Epithelial cell of proximal tubule (primary cell): ENCODE measurements around the gene RO60. TPM values are rescaled to one million over a fixed set of nuclear protein-coding genes. Genes with fewer than 3 reads are reported as not detected.
"Not testable (repeated sequence)": the region's sequence is repeated elsewhere in the genome, so short reads cannot be mapped to it uniquely, and the experiment has no call there.

Experiments used
- DNase-seq: peaks from one replicate; pipeline ENCODE4 v3.0.0-alpha.2; 2011; ENCODE audit warnings: low read depth
- H3K4me3 ChIP-seq: 2 replicates; pipeline ENCODE4 v1.5.1; 2011; ENCODE audit warnings: low read depth, mild to moderate bottlenecking, low read length
- CTCF ChIP-seq: conservative IDR thresholded peaks from 2 replicates; pipeline ENCODE4 v1.5.1; 2012; ENCODE audit warnings: low read depth, mild to moderate bottlenecking, low read length
- total RNA-seq: library from RNA; depleted of rRNA; stranded (reverse); fragments of >200 nt; gene quantifications from 2 replicates; pipeline ENCODE4 v1.2.3, GENCODE V29; 2015

The RO60 gene
- total RNA-seq, 1 donor from 2014 or later: 62.0 TPM

GRCh38 chr1:193040011-193040410 lies 19.4 kb upstream of the RO60 start:
- TF ChIP-seq CTCF: no peak
- no peak overlapping the region for H3K4me3 ChIP-seq
- no peak for DNase-seq

- no peak for DNase-seq
- no peak for TF ChIP-seq CTCF
- no peak overlapping the region for H3K4me3 ChIP-seq
Measured at GRCh38 chr1:193042766-193043691, 16.4 kb upstream of the RO60 start.

GRCh38 chr1:193048913-193049312 lies 10.5 kb upstream of the RO60 start:
- H3K4me3 ChIP-seq, DNase-seq: not testable (repeated sequence)

- DNase-seq: no peak
- no peak for TF ChIP-seq CTCF
- H3K4me3 ChIP-seq: no peak overlapping the region
Measured at GRCh38 chr1:193054169-193054675, 5.2 kb upstream of the RO60 start.

DNA sequence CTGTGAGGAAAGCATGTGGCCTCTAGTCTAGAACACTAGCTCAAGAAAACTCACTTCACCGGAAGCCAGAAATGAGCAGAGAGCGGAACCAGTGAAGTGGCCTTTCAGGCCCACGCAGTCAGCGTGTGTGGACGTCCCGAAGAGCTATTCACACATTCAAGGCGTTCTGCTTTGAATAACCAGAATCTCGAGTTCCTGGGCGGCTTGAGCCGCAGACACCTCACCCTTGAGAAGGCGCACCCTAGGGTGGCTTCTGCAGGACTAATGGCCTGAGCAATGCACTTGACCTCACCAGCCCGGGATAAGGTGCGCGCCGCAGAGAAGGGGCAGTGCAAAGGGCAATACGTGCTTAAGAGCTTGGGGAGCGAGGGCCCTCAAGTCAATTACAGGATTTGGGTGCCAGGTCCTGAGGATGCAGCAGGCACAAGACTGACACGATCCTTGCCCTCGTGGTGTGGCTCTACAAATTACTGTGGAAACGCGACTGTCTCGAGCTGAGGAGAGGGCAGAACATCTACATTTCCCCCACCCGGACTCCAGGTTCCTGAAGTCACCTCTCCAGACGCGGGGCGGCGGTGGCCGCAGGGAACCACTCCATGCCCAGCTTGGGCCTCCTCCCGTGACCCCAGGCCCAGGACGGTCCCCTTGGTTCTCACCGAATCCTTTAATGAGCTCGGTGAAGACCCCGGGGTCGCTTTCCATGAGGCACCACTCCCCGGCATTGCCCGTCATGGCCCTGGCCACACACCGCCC lies 707 bp upstream of the RO60 start:
- H3K4me3 ChIP-seq: peak overlapping the region; percentile 78
- TF ChIP-seq CTCF: no peak
- DNase-seq: no peak

- DNase-seq: no peak
- peak overlapping the region; percentile 78 for H3K4me3 ChIP-seq
- TF ChIP-seq CTCF: no peak
Measured at GRCh38 chr1:193060115-193060403, 647 bp downstream of the RO60 start.

DNA sequence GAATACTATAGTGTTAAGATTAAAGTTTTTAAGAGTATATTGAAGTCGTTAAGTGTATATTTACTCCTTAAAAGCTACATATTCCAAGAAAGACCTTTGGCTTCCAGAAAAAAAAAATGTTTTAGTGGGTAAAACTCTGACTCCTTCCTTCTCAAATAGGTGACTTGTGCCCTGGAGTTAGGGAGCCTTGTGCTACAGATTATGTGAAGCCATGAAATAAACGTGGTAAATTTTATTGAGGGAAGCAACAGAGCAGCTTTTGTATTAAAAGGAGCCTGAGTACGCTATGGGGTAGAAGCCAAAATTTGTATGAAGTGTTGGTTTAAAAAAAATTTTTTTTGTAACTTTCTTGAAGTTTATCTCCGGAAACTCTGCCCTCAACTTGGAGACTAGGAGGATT lies 994 bp downstream of the RO60 start:
- H3K4me3 ChIP-seq: peak overlapping the region; percentile 78
- no peak for TF ChIP-seq CTCF
- no peak for DNase-seq
